ENCODE results near the gene PPP1R9B.

Gene PPP1R9B, protein sequence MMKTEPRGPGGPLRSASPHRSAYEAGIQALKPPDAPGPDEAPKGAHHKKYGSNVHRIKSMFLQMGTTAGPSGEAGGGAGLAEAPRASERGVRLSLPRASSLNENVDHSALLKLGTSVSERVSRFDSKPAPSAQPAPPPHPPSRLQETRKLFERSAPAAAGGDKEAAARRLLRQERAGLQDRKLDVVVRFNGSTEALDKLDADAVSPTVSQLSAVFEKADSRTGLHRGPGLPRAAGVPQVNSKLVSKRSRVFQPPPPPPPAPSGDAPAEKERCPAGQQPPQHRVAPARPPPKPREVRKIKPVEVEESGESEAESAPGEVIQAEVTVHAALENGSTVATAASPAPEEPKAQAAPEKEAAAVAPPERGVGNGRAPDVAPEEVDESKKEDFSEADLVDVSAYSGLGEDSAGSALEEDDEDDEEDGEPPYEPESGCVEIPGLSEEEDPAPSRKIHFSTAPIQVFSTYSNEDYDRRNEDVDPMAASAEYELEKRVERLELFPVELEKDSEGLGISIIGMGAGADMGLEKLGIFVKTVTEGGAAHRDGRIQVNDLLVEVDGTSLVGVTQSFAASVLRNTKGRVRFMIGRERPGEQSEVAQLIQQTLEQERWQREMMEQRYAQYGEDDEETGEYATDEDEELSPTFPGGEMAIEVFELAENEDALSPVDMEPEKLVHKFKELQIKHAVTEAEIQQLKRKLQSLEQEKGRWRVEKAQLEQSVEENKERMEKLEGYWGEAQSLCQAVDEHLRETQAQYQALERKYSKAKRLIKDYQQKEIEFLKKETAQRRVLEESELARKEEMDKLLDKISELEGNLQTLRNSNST

DNA sequence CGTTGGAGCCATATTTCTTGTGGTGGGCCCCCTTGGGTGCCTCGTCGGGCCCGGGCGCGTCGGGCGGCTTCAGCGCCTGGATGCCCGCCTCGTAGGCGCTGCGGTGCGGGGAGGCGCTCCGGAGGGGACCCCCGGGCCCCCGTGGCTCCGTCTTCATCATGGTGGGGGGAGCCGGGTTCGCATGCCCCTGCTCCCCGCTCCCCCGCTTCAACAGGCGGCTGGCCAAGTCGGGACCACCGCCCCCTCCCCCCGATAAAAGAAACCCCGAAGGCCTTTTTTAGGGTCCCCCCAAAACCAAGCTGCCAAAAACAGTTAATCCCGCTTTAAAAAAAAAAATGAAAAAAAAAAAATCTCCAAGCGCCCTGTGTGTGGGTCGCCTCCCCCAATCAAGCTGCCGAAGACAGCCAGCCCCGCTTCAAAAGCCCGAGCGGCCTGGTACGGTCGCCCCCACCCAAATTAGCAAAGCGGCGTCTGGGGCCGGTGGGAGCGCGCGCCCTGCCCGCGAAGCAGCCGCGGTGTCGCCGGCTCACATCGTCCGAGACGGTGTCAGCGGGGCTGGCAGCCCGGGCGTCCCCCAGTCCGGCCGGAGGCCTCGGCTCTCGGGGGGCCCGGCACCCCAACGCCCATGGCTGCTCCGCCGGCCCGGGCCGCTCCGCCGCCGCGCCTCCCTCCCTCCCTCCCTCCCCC is at the start of gene PPP1R9B:
PPP1R9B (minus strand) TSS at position 324 of the 687 bp plus-strand sequence; CDS start at position 160, 164 bp downstream.
- DNase-seq, result no peak

DNA sequence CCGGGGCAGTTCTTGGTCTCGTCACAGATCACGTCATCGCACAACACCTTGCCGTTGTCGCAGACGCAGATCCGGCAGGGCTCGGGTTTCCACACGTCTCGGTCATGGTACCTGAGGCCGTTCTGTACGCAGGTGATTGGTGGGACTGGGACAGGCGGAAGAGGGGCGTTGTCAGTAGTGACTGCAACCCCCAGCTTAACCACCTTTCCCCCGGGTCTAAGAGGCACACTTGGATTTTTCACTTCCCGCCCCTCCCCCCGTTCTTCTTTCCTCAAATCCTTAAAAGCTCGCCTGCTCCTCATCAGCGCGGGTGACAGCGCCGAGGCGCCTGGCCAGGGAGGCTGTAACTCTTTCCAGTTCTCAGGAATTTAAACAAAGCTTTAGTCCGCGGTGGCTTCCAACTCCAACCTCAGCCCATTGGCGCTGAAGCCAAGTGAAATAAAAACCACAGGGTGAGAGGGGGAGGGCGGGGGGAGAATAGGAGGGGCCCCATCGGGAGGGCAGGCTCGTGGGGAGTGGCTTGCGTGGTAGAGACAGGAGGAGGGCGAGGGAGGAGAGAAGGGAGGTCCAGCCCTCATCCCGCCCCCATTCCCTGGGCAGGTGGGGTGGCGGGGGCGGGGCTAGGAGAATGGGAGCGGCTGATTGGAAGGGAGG is 49.5 kb upstream of the PPP1R9B start:
- DNase-seq, result peak; percentile 83

DNA sequence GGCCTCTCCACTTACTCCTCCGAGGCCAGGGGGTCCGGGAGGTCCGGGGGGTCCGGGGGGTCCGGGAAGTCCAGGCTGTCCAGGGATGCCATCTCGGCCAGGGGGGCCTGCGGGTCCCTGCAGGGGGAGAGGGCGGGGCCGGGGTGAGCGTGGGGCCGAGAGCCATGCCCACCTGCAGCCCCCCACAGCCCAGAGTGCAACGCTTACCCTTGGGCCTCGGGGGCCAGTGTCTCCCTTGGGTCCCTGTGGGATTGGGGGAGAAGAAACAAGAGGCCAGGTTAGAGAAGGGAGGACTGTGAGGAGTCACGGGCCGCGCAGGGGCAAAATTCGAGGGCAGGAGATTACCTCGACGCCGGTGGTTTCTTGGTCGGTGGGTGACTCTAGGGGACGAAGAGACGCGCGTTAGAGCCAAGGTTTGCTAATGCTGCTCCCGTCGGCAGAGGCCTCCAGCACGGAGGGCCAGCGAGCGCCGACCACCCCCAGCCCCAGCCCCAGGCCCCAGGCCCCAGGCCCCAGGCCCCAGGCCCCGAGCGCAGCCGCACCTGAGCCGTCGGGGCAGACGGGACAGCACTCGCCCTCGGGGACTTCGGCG is 48.8 kb upstream of the PPP1R9B start:
- DNase-seq, result no peak

DNA sequence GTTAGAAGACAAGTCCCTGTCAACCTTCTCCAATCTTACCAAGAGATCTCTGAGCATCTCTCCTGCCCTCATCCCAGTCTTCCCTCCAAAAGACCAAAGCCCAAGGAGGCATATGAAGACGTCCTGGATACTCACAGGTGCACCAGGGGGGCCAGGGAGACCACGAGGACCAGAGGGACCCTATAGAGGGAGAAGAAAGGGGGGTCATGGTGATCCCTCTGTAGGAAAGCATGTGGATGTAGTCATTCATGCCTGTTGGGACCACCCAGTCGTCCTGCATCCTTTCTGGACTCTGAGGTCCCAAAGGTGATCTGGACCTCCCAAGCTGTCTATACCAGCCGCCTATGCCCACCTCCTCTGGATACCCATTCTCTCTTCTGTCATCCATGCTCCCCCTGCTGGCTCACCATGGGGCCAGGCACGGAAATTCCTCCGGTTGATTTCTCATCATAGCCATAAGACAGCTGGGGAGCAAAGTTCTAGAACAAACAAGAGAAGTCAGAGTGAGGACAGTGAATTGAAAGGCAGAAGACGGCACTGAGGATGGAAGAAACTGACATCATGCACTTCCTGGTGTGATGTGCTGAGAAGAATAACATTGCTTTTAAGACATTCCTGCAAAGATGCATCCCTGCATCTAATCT is 47.7 kb upstream of the PPP1R9B start:
- peak; percentile 81 for DNase-seq

DNA sequence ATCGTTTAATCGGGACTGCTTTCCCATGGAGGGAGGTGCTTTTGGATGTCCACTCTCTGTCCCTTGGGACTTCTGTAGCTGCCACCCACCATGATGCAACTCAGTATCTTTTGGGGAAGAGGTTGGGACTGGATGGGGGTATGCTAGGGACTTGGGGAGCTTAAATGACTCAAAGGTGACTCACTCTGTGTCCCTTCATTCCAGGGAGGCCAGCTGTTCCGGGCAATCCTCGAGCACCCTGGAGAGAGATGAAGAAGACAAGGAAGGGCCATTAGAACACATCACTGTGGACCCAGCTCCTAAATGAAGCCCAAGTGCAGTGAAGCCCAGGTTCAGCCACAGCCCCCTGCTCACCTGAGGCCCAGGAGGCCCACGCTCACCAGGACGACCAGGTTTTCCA is 46.3 kb upstream of the PPP1R9B start:
- no peak for DNase-seq

DNA sequence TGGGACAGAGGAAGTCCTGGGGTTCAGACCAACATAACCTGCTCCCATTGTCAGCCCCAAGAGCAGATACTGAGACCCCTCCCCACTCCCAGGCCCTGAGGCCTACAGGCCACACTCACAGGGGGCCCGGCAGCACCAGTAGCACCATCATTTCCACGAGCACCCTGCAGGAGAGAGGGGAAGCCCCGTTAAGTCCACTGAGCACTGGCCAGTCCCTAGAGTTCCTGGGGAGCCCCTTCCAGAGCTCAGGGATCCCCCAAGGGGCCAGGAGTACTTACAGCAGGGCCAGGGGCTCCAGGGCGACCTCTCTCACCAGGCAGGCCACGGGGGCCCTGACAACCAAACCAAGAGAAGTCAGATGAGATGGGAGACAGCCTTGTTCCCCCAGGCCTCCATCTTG is 45.6 kb upstream of the PPP1R9B start:
- no peak for DNase-seq

DNA sequence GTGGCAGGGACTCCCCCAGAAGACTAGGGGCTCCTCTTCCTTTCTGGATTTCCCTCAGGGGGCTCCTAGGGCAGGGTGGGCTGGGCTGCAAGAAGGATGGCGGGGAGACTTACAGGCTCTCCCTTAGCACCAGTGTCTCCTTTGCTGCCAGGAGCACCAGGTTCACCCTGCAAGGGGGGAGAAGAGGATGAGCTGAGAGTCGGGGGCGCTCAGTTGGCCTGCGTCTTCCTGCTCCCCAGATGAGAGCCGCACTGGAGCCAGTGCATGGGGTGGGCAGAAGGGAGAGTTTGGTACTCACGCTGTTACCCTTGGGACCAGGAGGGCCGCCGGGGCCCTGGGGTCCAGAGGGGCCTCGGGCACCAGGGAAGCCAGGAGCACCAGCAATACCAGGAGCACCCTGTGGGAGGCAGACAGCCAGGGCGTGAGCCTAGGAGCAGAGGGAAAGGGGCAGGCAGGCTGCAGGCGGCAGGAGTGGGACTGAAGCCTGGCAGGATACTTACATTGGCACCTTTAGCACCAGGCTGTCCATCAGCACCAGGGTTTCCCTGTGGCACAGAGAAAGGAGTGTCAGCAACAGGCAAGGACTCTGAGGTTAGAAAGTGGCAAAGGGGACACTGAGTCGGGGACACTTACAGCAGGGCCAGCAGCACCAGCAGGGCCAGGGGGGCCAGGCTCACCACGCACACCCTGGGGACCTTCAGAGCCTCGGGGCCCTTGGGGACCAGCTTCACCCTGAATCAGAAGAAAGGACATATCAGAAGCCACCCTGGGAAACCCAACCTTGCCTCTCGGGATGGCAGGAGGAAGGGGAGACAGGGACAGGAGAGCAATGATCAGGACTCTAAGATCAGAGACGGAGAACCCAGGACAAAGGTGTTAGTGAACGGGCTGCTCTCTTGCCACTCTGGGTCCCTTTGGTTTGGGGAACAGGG is 44.7 kb upstream of the PPP1R9B start:
- DNase-seq, result no peak

DNA sequence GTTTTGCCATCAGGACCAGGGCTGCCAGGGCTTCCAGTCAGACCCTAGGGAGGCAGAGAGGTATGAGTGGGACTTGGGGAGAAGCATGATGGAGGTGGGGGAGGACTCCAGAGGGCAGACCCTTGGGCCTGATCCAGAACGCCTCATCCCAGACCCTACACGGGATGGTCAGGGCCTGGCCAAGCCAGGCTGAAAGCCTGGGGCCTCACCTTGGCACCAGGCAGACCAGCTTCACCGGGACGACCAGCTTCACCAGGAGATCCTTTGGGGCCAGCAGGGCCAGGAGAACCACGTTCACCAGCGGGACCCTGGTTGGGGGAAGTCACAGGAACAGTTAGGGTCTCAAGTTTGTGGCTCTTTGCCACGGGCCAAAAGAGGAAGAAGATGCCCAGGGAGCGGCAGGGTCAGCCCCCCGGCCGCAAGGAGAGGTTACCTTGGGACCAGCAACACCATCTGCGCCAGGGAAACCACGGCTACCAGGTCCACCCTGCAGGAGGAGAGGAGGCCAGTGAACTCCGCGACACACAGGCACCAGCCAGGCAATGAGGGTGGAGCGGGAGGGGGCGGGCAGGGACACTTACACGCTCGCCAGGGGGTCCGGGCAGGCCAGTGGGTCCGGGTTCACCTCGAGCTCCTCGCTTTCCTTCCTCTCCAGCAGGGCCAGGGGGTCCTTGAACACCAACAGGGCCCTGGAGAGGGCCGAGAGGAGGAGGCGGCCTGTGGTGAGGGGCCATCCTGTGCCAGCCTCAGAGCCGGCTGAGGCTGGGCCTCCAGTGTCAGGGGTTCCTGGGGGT is 43.9 kb upstream of the PPP1R9B start:
- no peak for DNase-seq

DNA sequence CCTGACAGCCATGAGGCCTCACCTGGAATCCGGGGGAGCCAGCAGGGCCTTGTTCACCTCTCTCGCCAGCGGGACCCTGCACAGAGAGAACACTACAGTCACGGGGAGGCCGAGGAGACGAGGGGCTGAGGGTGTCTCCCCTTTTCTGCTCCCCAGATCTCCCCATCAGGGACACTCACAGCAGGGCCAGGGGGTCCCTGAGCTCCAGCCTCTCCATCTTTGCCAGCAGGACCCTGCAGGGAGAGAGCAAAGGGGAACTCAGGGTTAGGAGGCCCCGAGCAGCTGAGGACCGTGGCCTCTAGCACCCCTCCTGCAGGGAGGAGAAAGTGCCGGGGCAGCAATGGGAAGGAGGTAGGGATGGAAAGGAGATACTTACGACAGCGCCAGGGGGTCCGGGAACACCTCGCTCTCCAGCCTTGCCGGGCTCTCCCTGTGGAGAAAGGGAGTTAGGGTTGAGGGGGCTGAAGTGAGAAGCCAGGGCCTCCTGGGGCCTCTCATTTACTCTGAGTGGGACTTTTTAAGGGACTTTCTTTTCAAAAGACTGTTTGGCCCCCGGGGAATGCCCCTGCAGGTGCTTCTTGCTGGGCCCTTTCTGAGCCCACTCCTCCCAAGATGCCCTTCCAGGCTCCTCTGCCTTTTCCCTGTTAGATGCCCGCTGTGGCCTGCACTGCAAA is 42.3 kb upstream of the PPP1R9B start:
- DNase-seq, result no peak

DNA sequence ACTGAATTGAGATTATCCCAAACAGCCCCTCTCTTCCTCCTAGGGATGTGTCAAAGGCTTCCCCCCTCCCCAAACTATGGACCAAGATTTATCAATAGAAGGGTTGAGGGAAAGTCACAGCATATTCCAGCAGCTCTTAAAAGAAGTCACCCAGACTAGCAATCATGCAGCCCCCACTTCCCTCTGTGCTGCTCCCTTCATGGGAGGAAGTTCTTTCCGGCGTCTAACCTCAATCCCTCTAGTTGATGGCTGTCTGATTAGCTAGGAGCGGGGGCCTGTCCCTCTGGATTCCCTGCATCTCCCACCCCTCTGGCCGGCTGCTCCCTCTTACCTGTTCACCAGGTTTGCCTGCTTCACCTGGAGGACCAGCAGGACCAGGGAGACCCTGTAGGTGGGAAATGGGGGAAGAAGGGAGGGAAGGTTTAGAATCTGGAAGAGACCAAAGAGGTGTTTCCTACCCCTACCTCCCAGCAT is 41.7 kb upstream of the PPP1R9B start:
- DNase-seq, result no peak

DNA sequence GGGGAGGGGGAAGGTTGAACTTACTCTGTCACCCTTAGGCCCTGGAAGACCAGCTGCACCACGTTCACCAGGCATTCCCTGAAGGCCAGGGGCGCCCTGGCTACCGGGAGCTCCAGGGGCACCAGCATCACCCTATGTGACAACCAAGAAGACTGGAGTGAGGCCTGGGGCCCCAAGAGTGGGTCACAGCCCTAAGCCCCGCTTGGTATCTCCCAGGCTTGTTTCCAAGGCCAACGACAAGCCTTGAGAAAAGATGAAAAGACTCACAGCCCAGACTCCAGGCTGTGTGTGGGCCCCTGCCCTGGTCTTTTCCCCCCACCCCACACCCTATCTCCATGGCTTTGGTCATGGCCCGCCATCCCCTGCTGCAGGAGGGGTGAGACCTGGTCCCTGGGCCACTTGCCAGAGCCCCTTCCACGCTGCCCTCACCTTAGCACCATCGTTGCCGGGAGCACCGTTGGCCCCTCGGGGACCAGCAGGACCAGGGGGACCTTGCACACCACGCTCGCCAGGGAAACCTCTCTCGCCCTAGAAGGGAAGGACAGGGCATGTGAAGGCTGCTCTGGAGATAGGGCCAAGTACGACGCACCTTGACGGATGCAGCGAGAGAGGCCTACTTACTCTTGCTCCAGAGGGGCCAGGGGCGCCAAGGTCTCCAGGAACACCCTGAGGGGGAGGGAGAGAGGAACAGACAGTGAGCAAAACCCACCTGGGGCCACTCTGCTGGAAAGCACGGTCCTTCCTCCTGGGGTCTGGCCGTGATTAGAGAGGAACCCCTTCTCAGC is 41.1 kb upstream of the PPP1R9B start:
- DNase-seq, result no peak

DNA sequence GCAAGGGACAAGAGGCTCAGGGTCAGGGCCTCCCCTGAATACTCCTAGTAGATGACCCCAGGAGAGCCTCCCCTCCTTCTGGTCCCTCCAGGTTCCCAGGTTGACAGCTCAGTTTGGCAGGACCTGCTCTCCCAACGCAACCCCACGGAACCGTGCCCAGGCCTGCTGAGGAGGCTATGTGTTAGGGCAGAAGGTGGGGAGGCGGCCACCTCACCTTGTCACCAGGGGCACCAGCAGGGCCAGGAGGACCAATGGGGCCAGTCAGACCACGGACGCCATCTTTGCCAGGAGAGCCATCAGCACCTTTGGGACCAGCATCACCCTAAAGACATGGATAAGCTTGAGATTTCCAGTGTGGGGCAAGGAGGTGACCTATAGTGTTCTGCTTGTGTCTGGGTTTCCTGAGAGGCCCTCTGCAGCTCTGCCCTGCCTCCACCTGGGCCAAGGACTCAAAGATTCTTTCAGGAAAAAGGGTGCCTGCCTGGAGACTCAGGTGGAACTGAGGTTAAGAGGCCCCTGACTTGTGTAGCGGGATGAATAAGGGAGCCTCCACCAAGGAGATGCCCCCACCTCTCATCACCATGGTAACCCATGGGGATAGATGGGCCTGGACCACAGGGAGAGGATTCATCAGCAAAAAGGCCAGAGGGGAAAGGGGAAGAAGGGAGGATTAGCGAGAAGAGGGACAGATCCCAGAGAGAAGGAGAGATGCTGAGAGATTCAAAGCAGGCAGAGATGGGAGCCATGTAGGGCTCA is 40.3 kb upstream of the PPP1R9B start:
- DNase-seq, result no peak

DNA sequence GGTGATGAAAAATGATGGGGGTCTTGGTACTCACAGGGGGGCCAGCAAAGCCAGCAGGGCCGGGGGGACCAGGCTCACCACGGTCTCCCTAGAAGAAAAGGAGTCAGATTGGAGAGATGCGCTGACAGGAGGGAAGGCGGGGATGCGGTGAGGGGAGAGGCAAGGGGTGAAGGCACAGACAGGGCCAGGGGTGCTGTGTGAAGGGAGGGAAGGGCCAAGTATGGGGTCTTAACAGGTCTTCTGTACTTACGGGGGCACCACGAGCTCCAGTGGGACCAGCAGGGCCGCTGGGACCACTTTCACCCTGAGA is 39.8 kb upstream of the PPP1R9B start:
- DNase-seq, result no peak

DNA sequence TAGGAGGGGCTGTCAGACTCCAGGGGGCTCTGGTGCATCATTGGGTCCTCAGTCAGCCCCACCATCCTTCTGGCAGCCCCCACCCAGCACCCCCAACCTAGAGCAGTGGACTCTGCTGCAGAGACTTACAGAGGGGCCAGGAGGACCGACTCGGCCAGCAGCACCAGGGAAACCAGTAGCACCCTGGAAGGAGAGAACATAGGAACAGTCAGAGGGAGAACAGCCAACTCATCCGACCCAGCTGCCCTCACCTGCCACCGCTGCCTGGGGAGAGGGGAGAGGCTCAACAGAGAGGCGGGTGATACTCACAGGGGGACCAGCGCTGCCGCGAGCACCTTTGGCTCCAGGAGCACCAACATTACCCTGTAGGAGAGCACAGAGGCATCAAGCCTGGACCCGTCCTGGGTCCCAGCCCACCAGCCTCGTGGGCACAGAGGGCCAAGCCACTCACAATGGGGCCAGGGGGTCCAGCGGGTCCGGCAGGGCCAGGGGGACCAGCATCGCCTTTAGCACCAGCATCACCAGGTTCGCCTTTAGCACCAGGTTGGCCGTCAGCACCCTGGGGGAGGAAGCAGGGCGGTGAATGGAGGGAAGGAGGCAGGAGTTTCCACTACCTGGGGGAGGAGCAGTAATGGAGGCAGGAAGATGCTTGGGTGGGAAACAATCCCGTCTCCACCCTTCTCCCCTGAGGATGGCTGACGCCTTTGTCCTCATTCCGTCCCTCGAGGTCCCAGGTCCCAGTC is 39.2 kb upstream of the PPP1R9B start:
- no peak for DNase-seq

DNA sequence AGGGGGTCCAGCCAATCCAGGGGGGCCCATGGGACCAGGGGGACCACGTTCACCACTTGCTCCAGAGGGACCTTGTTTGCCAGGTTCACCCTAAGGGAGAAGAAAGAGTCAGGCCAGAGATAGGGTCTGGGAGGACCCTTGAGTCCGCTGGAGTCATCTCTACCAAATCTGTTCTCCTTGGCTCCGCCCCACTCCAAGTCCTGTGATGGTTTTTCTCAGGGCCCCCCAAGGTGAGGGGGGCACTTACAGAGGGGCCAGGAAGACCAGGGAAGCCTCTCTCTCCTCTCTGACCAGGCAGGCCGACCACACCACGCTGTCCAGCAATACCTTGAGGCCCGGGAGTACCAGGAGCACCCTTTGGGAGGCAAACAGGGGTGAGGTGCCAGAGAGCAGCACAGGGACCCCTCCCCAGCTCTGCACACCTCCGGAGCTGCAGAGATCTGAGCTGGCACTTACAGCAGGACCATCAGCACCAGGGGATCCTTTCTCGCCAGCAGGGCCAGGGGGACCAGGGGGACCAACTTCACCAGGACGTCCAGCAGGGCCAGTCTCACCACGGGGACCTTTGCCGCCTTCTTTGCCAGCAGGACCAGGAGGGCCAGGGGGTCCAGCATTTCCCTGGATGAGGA is 38.6 kb upstream of the PPP1R9B start:
- no peak for DNase-seq

DNA sequence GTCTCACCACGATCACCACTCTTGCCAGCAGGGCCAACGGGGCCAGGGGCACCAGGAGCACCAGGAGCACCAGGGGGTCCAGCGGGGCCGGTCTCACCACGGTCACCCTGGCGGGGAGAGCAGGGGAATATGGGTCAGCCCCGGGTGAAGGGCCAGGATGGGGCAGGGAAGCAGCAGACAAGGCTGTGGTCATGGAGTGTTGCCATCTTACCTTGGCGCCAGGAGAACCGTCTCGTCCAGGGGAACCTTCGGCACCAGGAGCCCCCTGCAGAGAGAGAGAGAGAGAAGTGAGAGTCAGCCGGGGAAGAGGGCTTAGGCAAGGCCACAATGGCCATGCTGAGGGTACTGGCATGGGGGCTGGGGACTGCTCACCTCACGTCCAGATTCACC is 38.0 kb upstream of the PPP1R9B start:
- DNase-seq, result no peak
